ENCODE measurements around the gene GEMIN8.

GEMIN8 gene

GRCh38 chrX:14029425-14030173 is at the start of gene GEMIN8:
Gene GEMIN8, minus strand, starts transcription at chrX:14029892. Its CDS starts 8,414 bp downstream, at chrX:14021478.
- peak; percentile 91 for DNase-seq (ENCODE audit: low spot score)

DNA sequence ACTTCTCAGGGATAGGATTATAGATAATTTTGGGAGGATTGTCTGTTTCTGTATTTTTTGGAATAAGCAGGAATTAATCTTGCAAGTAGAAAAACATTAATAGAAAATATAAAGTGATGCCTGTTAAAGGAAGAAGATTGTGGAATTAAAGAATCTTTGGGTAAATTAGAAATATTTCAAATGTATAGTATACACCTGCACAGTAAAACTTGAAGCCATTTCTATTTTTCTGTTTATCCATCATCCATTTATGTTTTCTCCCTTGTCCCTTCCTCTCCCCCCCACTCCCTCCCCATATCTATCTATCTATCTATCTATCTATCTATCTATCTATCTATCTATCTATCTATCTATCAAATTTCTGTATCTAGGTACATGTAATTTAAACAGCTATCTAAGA is 46.9 kb upstream of the GEMIN8 start:
- DNase-seq (ENCODE audit: low spot score) = no peak

GRCh38 chrX:14073556-14073955 is 43.9 kb upstream of the GEMIN8 start:
- DNase-seq (ENCODE audit: low spot score) = no peak

DNA sequence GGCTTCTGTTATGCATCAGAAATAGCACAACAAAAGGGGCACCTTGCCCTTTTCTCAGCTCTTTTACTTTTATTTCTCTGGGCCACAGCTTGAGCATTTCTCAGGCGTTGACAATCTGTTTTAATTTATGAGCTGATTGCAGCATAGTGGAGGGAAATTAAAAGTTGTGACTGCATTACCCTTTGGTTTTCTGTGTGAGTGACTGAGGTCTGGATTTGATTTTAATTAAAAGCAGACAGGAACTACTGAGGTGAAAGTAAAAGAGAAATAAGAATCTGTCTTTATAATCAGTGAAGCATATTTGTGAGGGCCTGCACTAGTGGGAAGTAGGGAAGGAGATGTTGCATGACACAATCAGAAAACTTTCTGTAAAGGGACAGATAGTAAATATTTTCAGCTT is 43.4 kb upstream of the GEMIN8 start:
- no peak for DNase-seq (ENCODE audit: low spot score)

DNA sequence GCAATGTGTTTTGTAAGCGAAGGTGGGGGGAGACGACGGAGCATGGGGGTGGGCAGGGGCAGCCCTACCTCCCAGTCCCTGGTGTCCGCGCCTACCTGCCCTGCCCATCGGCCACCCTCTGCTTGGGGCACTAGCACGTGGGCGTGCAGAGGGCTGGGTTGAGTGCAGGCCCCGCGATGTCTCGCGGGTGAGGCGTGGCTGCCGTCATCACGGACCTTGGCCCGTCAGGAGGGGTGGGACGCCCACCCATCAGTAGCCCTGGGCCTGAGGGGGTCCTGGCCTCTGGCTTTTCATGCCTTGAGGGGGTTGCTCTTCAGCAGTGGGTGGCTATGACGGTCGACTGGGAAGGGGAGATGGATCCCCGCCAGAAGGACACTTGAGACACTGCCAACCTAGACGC is 36.1 kb upstream of the GEMIN8 start:
- DNase-seq (ENCODE audit: low spot score) = no peak

- no peak for DNase-seq (ENCODE audit: low spot score)
Observed at GRCh38 chrX:14064626-14065432, 35.1 kb upstream of the GEMIN8 start.

- no peak for DNase-seq (ENCODE audit: low spot score)
Observed at GRCh38 chrX:14062524-14062923, 32.8 kb upstream of the GEMIN8 start.

GRCh38 chrX:14056206-14056605 is 26.5 kb upstream of the GEMIN8 start:
- DNase-seq (ENCODE audit: low spot score) = no peak

- no peak for DNase-seq (ENCODE audit: low spot score)
Observed at GRCh38 chrX:14051416-14051815, 21.7 kb upstream of the GEMIN8 start.

DNA sequence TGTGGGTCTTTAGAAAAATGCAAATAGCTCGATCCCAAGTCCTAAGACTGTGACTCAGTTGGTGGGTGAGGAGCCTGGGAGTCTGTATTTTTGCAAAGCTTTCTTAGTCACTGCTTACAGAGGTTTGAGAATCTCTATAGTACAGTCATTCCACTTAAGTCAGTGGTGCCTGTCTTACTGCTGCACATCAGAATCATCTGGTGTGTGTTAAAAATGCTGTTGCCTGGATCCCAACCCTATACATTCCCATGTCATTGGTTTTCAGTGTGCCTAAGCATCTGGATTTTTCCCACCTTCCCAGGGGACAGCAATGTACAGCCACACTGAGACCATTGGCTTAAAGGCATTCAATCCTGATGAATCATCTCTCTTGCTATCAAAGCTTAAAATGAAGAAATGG is 21.0 kb upstream of the GEMIN8 start:
- DNase-seq (ENCODE audit: low spot score) = no peak

- no peak for DNase-seq (ENCODE audit: low spot score)
Observed at GRCh38 chrX:14043209-14043608, 13.5 kb upstream of the GEMIN8 start.

- no peak for DNase-seq (ENCODE audit: low spot score)
Observed at GRCh38 chrX:14039344-14039743, 9.7 kb upstream of the GEMIN8 start.

DNA sequence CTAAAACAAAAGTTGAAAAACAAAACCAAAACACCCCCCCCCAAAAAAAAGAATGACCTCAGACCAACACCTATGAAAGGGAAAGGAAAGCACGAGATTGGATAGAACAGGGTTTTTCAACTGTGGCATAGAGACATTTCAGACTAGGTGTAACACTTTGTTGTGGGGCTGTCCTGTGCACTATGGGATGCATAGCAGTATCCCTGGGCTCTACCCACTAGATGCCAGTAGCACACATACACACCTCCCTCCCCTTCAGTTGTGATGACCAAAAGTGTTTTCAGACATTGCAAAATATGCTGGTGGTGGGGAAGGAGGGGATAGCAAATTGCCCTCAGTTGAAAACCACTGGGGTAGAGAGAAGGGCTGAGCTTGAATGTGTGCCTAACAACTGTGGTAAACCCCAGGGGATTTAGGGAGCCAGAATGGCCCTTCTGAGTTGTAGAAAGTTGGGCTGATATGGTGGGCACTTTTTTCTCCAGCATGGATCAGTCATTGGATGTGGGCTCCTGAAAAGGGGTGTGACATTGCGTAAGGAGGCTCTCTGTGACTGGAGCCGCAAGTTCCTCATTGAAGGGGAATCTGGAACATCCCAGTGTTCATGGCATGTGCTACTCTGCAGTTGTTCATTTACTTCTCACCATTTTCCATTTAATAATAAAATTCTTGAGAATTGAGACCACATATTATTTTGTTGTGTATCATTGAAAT is 8.8 kb upstream of the GEMIN8 start:
- DNase-seq (ENCODE audit: low spot score) = no peak

DNA sequence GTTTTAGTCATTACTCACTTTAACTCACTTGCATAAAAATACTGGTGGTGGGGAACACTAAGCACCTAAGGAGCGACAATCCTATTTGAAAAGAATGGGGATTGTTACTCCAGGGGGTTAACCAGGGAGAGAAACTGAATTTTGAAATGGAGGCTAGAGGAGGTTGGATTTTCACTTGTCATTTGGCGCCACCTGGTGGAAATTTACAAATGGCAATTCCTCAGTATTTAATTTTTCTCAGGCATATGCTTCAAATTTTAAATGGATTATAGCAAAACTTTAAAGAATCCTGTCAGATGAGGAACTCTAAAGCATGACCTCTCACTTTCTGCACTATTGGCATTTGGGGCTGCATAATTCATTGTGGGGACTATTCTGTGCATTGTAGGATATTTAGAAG is 2.7 kb upstream of the GEMIN8 start:
- DNase-seq (ENCODE audit: low spot score) = no peak

DNA sequence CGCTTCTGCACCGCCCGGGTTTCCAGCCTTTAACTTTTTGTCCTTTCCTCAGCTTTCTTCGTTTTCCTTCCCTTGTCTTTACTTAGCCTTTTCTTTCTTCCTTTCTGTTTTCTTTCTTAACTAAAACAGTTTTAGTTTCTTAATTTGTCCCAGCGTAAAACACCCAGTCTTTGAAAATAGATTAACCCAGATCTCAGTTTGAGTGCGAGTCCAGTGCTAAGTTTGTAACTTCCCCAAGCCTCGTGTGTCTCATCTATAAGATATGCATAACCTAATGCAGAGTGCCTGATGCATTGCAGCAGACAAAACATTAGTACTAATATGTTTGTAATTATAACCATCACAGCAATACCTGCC is 460 bp upstream of the GEMIN8 start:
- DNase-seq (ENCODE audit: low spot score) = no peak

GRCh38 chrX:14029039-14029424 is 660 bp downstream of the GEMIN8 start:
- no peak for DNase-seq (ENCODE audit: low spot score)

- DNase-seq (ENCODE audit: low spot score) = no peak
Observed at GRCh38 chrX:14028473-14028872, 1.2 kb downstream of the GEMIN8 start.

- no peak for DNase-seq (ENCODE audit: low spot score)
Observed at GRCh38 chrX:14027511-14028019, 2.1 kb downstream of the GEMIN8 start.

- DNase-seq (ENCODE audit: low spot score) = no peak
Observed at GRCh38 chrX:14027036-14027435, 2.7 kb downstream of the GEMIN8 start.

- no peak for DNase-seq (ENCODE audit: low spot score)
Observed at GRCh38 chrX:14026121-14026520, 3.6 kb downstream of the GEMIN8 start.

GRCh38 chrX:14022019-14022418 is 7.7 kb downstream of the GEMIN8 start:
- DNase-seq (ENCODE audit: low spot score) = no peak

DNA sequence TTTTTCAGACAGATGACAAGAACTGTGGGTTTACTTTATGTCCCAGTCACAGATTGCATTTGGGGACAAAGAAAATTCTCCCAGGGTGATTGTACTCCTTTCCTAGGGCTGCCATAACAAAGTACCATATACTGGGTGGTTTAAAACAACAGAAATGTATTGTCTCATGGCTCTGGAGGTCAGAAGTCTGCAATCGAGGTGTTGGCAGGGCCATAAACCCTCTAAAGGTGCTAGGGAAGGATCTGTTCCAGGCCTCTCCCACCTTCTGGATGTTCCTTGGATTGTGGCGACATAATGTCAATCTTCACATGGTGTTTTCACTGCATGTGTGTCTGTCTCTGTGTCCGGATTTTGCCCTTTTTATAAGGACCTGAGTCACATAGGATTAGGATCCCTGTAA is 12.3 kb downstream of the GEMIN8 start:
- no peak for DNase-seq (ENCODE audit: low spot score)

GRCh38 chrX:14015941-14016340 is 13.8 kb downstream of the GEMIN8 start:
- no peak for DNase-seq (ENCODE audit: low spot score)
